Endothelial cell of umbilical vein (primary cell): Measurements from ENCODE around the gene OSBPL9. TPM values are rescaled to one million over a fixed set of nuclear protein-coding genes. Genes with fewer than 3 reads are reported as not detected.

Source experiments
- BruUV-seq: library from RNA; stranded (reverse); fragments of 400-500 nt; replicated peaks from 2 replicates; lab custom pipeline; 2021; lab: Mats Ljungman, UMichigan
- CTCF ChIA-PET: fragments of 300-600, 350-600 bp; sonication (Branson Sonifier 250); formaldehyde crosslinking; loops from one replicate; lab custom pipeline; 2021; ENCODE audit warnings: antibody characterized with exemption, inconsistent platforms; lab: Charles Lee
- POLR2A ChIA-PET: fragments of 300-600, 350-600 bp; sonication (Branson Sonifier 250); formaldehyde crosslinking; loops from one replicate; lab custom pipeline; 2021; ENCODE audit warnings: antibody characterized with exemption, inconsistent platforms; lab: Charles Lee
- DNase-seq: peaks from one replicate; pipeline ENCODE4 v3.0.0-alpha.2; 2011; ENCODE audit warnings: low read depth, low spot score
- FAIRE-seq: peaks from 2 replicates; lab custom pipeline; 2011; peaks lifted over from hg19 to GRCh38; lab: Jason Lieb, UNC
- H2AFZ ChIP-seq: 2 replicates; pipeline ENCODE4 v1.6.0; 2012; ENCODE audit warnings: low read depth, low read length, control low read depth, inconsistent platforms
- H3K27ac ChIP-seq: 2 replicates; pipeline ENCODE4 v1.5.1; 2011; ENCODE audit warnings: low read depth, mild to moderate bottlenecking, control low read depth, low read length, moderate library complexity; ENCODE audit not compliant: insufficient read depth
- H3K27me3 ChIP-seq, 2 experiments: 2 replicates each; pipeline versions ENCODE4 v1.6.0 to v1.6.1; 2011; ENCODE audit warnings: low read length in 2 of 2, mixed read lengths in 1 of 2; ENCODE audit not compliant: control insufficient read depth in 2 of 2, insufficient read depth in 2 of 2
- H3K36me3 ChIP-seq, 2 experiments: 2 replicates in 1 of 2; 3 replicates in 1 of 2; pipeline ENCODE4 v1.5.1; 2011; ENCODE audit warnings: low read length in 2 of 2, mild to moderate bottlenecking in 1 of 2, moderate library complexity in 1 of 2; ENCODE audit not compliant: control insufficient read depth in 2 of 2, insufficient read depth in 2 of 2; ENCODE audit errors: extremely low read depth in 1 of 2
- H3K4me1 ChIP-seq: 3 replicates; pipeline ENCODE4 v1.5.1; 2011; ENCODE audit warnings: mild to moderate bottlenecking, low read length; ENCODE audit not compliant: control insufficient read depth, insufficient read depth; ENCODE audit errors: extremely low read depth
- H3K4me2 ChIP-seq: 2 replicates; pipeline ENCODE4 v1.6.1; 2011; ENCODE audit warnings: low read length, control low read depth, mixed read lengths; ENCODE audit not compliant: insufficient read depth
- H3K4me3 ChIP-seq, 3 experiments: fragments of 200-600 bp in 1 of 3; sonication (generic), shearing (Covaris generic) in 1 of 3; replicated peaks in 1 of 3; 2 replicates each; pipeline ENCODE4 v1.5.1; 2011 to 2016; ENCODE audit warnings: control low read depth in 3 of 3, low read length in 3 of 3, mild to moderate bottlenecking in 2 of 3, inconsistent platforms in 1 of 3, low read depth in 1 of 3, moderate library complexity in 1 of 3; ENCODE audit not compliant: insufficient read depth in 1 of 3
- H3K79me2 ChIP-seq: 2 replicates; pipeline ENCODE4 v1.6.0; 2012; ENCODE audit warnings: low read length, inconsistent platforms; ENCODE audit not compliant: control insufficient read depth, insufficient read depth
- H3K9ac ChIP-seq: replicated peaks from 2 replicates; pipeline ENCODE3; 2011; ENCODE audit warnings: low read length, control low read depth; ENCODE audit not compliant: insufficient read depth; ENCODE audit errors: extremely low read depth
- H3K9me1 ChIP-seq: replicated peaks from 3 replicates; pipeline ENCODE4 v1.6.0; 2011; ENCODE audit warnings: mild to moderate bottlenecking, low read length; ENCODE audit not compliant: control insufficient read depth, insufficient read depth; ENCODE audit errors: extremely low read depth
- H3K9me3 ChIP-seq: replicated peaks from 2 replicates; pipeline ENCODE4 v1.5.1; 2012; ENCODE audit warnings: low read length, inconsistent platforms; ENCODE audit not compliant: control insufficient read depth, insufficient read depth
- H4K20me1 ChIP-seq: replicated peaks from 2 replicates; pipeline ENCODE3; 2011; ENCODE audit warnings: mild to moderate bottlenecking, low read length; ENCODE audit not compliant: control insufficient read depth, insufficient read depth; ENCODE audit errors: extremely low read depth
- CTCF ChIP-seq, 2 donors: IDR thresholded peaks; 1 replicate in 1 of 2; 2 replicates in 1 of 2; pipeline ENCODE4 v1.5.1; 2011; ENCODE audit warnings: low read length in 2 of 2, mild to moderate bottlenecking in 2 of 2, moderate library complexity in 2 of 2, control low read depth in 1 of 2, inconsistent platforms in 1 of 2, low read depth in 1 of 2; ENCODE audit not compliant: insufficient read depth in 1 of 2; ENCODE audit errors: extremely low read depth in 1 of 2
- EZH2 ChIP-seq: IDR thresholded peaks from 2 replicates; pipeline ENCODE4 v1.6.1; 2012; ENCODE audit warnings: borderline replicate concordance, low read depth, mild to moderate bottlenecking, moderate library complexity, low read length, inconsistent platforms; ENCODE audit not compliant: severe bottlenecking
- FOS ChIP-seq: IDR thresholded peaks from 2 replicates; pipeline ENCODE4 v1.6.1; 2011; ENCODE audit warnings: mild to moderate bottlenecking, low read length, moderate library complexity, borderline replicate concordance; ENCODE audit not compliant: insufficient read depth
- JUN ChIP-seq: IDR thresholded peaks from 2 replicates; pipeline ENCODE4 v1.6.1; 2011; ENCODE audit warnings: borderline replicate concordance, low read depth; ENCODE audit not compliant: insufficient read length, insufficient read depth
- MAX ChIP-seq: IDR thresholded peaks from 2 replicates; pipeline ENCODE4 v1.6.1; 2011; ENCODE audit not compliant: insufficient read depth, insufficient read length
- MYC ChIP-seq: IDR thresholded peaks from one replicate; pipeline ENCODE4 v1.6.1; 2011; ENCODE audit warnings: mild to moderate bottlenecking, low read depth, low read length
- POLR2A ChIP-seq: IDR thresholded peaks from 2 replicates; pipeline ENCODE4 v1.6.1; 2012; ENCODE audit warnings: low read depth, mild to moderate bottlenecking, control low read depth, low read length
- POLR2AphosphoS5 ChIP-seq: IDR thresholded peaks from 2 replicates; pipeline ENCODE4 v1.6.1; 2012; ENCODE audit warnings: low read depth, mild to moderate bottlenecking, control low read depth, low read length, moderate library complexity; ENCODE audit not compliant: insufficient read depth
- dilution Hi-C: fragments of 300-500 bp; cut with MboI; formaldehyde crosslinking; loops from one replicate; pipeline ENCODE4 v1.15.0; 2019; ENCODE audit warnings: low sequenced_read_pairs; ENCODE audit not compliant: extremely low pct_ligation_motif_present
- intact Hi-C: fragments of 100-400 bp; cut with micrococcal nuclease; formaldehyde crosslinking; loops from one replicate; pipeline ENCODE4 v1.10.0; 2022
- polyA plus RNA-seq, 4 experiments: library from polyadenylated mRNA; depleted of rRNA in 3 of 4; stranded (reverse) in 3 of 4; unstranded in 1 of 4; fragments of >200 nt; gene quantifications; 2 replicates each; pipeline versions ENCODE4 v1.2.1 to v1.2.3, GENCODE V29; 2011 to 2012; ENCODE audit warnings: missing spikeins in 1 of 4
- total RNA-seq: library from RNA; stranded (reverse); gene quantifications from 2 replicates; pipeline ENCODE4 v1.2.3, GENCODE V29; 2021

The OSBPL9 gene
- total and polyA plus RNA-seq, 2 donors (not counting 3 experiments of a cell fraction or from before 2014, with no cell fraction given): 46.2 to 80.3 TPM

- BruUV-seq: no TSS peak
- peaks cover 37% of the 10 kb centered on the region for H3K4me1 ChIP-seq
- CTCF ChIA-PET: no interaction called here
Observed at GRCh38 chr1:51663721-51664120, 46.8 kb downstream of the OSBPL9 start.

More at GRCh38 chr1:51663721-51664120, 46.8 kb downstream of the OSBPL9 start:
- no peak for DNase-seq
- no peak overlapping the region for H3K4me2 ChIP-seq
- no peak overlapping the region for H3K27ac ChIP-seq
- dilution Hi-C loops: no loop called here
- POLR2A ChIA-PET: no interaction called here
- H2AFZ ChIP-seq: no peak overlapping the region
- H3K9ac ChIP-seq: no peak overlapping the region
- no peaks in the 10 kb centered on the region for H3K9me3 ChIP-seq
- H3K36me3 ChIP-seq: no peaks in the 10 kb centered on the region
- H3K27me3 ChIP-seq: no peaks in the 10 kb centered on the region
- no peaks in the 10 kb centered on the region for H4K20me1 ChIP-seq
- no peaks in the 10 kb centered on the region for H3K79me2 ChIP-seq
- no peaks in the 10 kb centered on the region for H3K9me1 ChIP-seq
- no peak for FAIRE-seq
- no peak for TF ChIP-seq POLR2A
- TF ChIP-seq CTCF (IDR thresholded peaks at IDR 0.05; ENCODE audit: extremely low read depth in 1 of 2, insufficient read depth in 1 of 2, low read depth in 1 of 2, low read length in 2 of 2): no peak
- TF ChIP-seq POLR2AphosphoS5: no peak
- no peak for TF ChIP-seq MAX
- TF ChIP-seq FOS: no peak
- TF ChIP-seq EZH2: no peak
- no peak for TF ChIP-seq JUN
- no peak for TF ChIP-seq MYC
- intact Hi-C loops: no loop called here
- H3K4me3 ChIP-seq: no peak overlapping the region
